Heart right ventricle (tissue), 16 donors: Measurements from ENCODE around the gene PRDM15. TPM values are rescaled to one million over a fixed set of nuclear protein-coding genes. Genes with fewer than 3 reads are reported as not detected.

Experiments used
- ATAC-seq, 8 donors: fragments of 200-7000 bp; cut with Tn5 transposase; one replicate each; pipeline ENCODE4 v1.9.1; 2020; ENCODE audit warnings: mild to moderate bottlenecking in 8 of 8, moderate library complexity in 8 of 8, moderate number of reproducible peaks in 1 of 8
- DNase-seq, 2 donors: peaks; one replicate each; pipeline ENCODE4 v3.0.0-alpha.2; 2020
- H3K27ac ChIP-seq, 10 donors: fragments of 200-600 bp; sonication (generic) in 2 of 10; one replicate each; pipeline versions ENCODE4 v1.5.0 to v1.8.0; 2020 to 2022; ENCODE audit warnings: mild to moderate bottlenecking in 3 of 10
- H3K27me3 ChIP-seq, 7 donors: fragments of 200-600 bp; one replicate each; pipeline ENCODE4 v1.8.0; 2021 to 2022; ENCODE audit warnings: mild to moderate bottlenecking in 2 of 7
- H3K36me3 ChIP-seq, 9 donors: fragments of 200-600 bp; sonication (generic) in 1 of 9; one replicate each; pipeline versions ENCODE4 v1.5.0 to v1.8.0; 2020 to 2022; ENCODE audit warnings: mild to moderate bottlenecking in 2 of 9
- H3K4me1 ChIP-seq, 9 donors: fragments of 200-600 bp; sonication (generic) in 1 of 9; one replicate each; pipeline versions ENCODE4 v1.5.0 to v1.8.0; 2020 to 2022; ENCODE audit warnings: mild to moderate bottlenecking in 4 of 9
- H3K4me3 ChIP-seq, 10 donors: fragments of 200-600 bp; sonication (generic) in 2 of 10; one replicate each; pipeline versions ENCODE4 v1.5.0 to v1.8.0; 2020 to 2022; ENCODE audit warnings: mild to moderate bottlenecking in 7 of 10, moderate library complexity in 2 of 10
- H3K9me3 ChIP-seq, 11 donors: fragments of 200-600 bp in 10 of 11; sonication (generic) in 2 of 11; one replicate each; pipeline versions ENCODE4 v1.5.0 to v1.8.0; 2013 to 2022; ENCODE audit warnings: mild to moderate bottlenecking in 2 of 11, control low read depth in 1 of 11, moderate library complexity in 1 of 11
- CTCF ChIP-seq, 9 donors: fragments of 200-600 bp; sonication (generic) in 2 of 9; IDR thresholded peaks; one replicate each; pipeline versions ENCODE4 v1.5.0 to v1.8.0; 2021 to 2022; ENCODE audit warnings: antibody characterized with exemption in 9 of 9, mild to moderate bottlenecking in 5 of 9, moderate library complexity in 1 of 9
- WGBS, 2 donors: extraction: QIAGEN DNeasy Blood & Tissue Kit; methylation state at CpG; one replicate each; pipeline ENCODE4 v1.1.7; 2013; ENCODE audit warnings: inconsistent platforms in 1 of 2; 5-methylcytosine and 5-hydroxymethylcytosine counted together
- intact Hi-C, 10 donors: fragments of 100-400 bp; cut with DNase I; formaldehyde crosslinking; loops; one replicate each; pipeline versions ENCODE4 v1.11.1 to v1.14.2; 2022
- polyA plus RNA-seq, 2 donors: library from polyadenylated mRNA; stranded (reverse); fragments of 200-250 nt; gene quantifications; one replicate each; pipeline ENCODE4 v1.2.3, GENCODE V29; 2013
- total RNA-seq, 10 donors: library from RNA; stranded (reverse); fragmentation: NEBNext Ultra II Directional in 3 of 10; extraction: Animal tissue kit (Norgen Biotek cat#: 25700) in 3 of 10; gene quantifications; one replicate each; pipeline versions ENCODE4 v1.2.1 to v1.2.4, GENCODE V29; 2021 to 2023
- donor health status: Arrhythmogenic right ventricular cardiomyopathy.
- donor health status: ischemic (EF 13 %, LVEDD 7.1; RV severe dilation, severe dysfunction).
- donor health status: healthy with polysubstance abuse.
- donor health status: DM: no; HTN: yes; CAD: no.
- donor health status: DM: no; HTN: no; CAD: no.
- donor health status: ischemic (EF 25% LVEDD 6.9; RV normal size, moderate dysfunction).
- donor health status: ischemic (EF 25% LVEDD 5.7; RV mildly dilated, moderate dysfunction).
- donor health status: healthy.
- donor health status: DM: yes; HTN: yes; CAD: no.
- donor health status: Ischemic cardiomyopathy.
- donor health status: ischemic (EF 35%, LVEDD 5.7; RV mildly dilated, moderate dysfunction).
- donor health status: nonischemic (EF 11% LVEDD 7.7; RV severe dilation, severe dysfunction).
- donor health status: DM: yes; HTN: yes; CAD: no.
- donor health status: PGD.
- donor health status: ischemic (EF 29% LVEDD 5.4; RV normal size, mild dysfunction).
- donor health status: nonischemic (EF 23%, LVEDD 6.1; RV moderate dilation, normal function).

The PRDM15 gene
- total and polyA plus RNA-seq, 12 donors, result 1.0 to 5.8 (median 3.2) TPM

- Histone ChIP-seq H3K27me3 (peaks cover 32 to 97% (median 90%) of the 10 kb centered on the region in 7 donors), H3K27ac (no peak overlapping the region), H3K9me3 (no peaks in the 10 kb centered on the region), H3K4me3 (no peak overlapping the region), H3K4me1 (peaks cover 6 to 56% (median 27%) of the 10 kb centered on the region in 9 donors), H3K36me3 (no peaks in the 10 kb centered on the region)
- TF ChIP-seq CTCF (IDR thresholded peaks at IDR 0.05), result no peak
- WGBS, 2 donors, result 37 to 38% methylated on average over 21 of the region's 21 CpGs
- intact Hi-C loops, result no loop called here
- no peak for ATAC-seq
- DNase-seq, result no peak
Observed at GRCh38 chr21:41763398-41763931, 115.7 kb downstream of the PRDM15 start.

- DNase-seq, result no peak
- H3K4me1 ChIP-seq, result peaks cover 3 to 49% (median 20%) of the 10 kb centered on the region in 9 donors
- no peak for TF ChIP-seq CTCF (IDR thresholded peaks at IDR 0.05)
- H3K27me3 ChIP-seq, result peaks cover 32 to 90% (median 83%) of the 10 kb centered on the region in 7 donors
- ATAC-seq, result no peak
- H3K36me3 ChIP-seq, result no peaks in the 10 kb centered on the region
- 21 to 30% methylated on average over 16 of the region's 16 CpGs for WGBS, 2 donors
- no peak overlapping the region for H3K4me3 ChIP-seq
- H3K27ac ChIP-seq, result no peak overlapping the region
- intact Hi-C loops, result no loop called here
- H3K9me3 ChIP-seq, result no peaks in the 10 kb centered on the region
Observed at GRCh38 chr21:41762753-41763152, 116.4 kb downstream of the PRDM15 start.

DNA sequence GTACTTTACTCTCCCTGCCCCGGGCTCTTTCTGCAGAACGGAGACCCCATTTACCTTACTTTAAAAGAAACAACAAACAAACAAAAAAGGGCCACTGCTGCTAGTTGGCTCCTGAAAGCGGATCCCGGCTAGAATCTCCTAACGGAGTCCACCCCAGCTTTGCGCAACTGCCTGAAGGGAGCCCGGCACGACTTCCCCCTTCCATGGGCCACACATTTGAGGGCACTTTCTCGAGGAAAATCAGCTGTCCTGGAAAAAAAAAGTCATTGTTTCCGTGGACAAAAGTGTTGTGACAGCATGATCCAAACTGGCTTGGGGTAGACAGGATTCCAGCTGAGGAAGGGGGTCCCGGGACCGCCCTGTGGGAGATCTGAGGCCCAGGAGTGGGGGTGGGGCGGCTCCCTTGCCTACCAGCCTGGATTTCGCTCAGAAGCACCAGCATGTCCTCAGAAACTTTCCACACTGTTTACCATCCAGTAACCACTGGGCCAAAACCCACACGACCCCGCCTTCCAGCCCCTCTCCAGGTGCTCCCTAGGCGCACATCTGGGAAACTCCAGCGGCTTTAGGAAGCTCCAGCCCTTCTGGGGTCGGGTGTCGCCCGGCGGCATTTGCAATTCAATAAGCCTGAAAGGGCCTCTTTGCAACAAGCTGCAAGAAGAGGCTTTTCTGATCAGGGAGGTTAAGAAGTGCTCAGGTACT lies 117.1 kb downstream of the PRDM15 start:
- no peak for TF ChIP-seq CTCF (IDR thresholded peaks at IDR 0.05)
- ATAC-seq, result peak in 5 of 8 donors; percentile 16 to 58 (median 40)
- Histone ChIP-seq H3K27me3 (peaks cover 26 to 83% (median 77%) of the 10 kb centered on the region in 7 donors), H3K27ac (peak overlapping the region in 1 of 10 donors; percentile 71), H3K36me3 (no peaks in the 10 kb centered on the region), H3K9me3 (no peaks in the 10 kb centered on the region), H3K4me3 (peak overlapping the region in 7 of 10 donors; percentile 8 to 47 (median 38)), H3K4me1 (peaks cover 3 to 42% (median 15%) of the 10 kb centered on the region in 9 donors)
- DNase-seq, result peak in 1 of 2 donors; percentile 12
- WGBS, 2 donors, result 14 to 21% methylated on average over 22 of the region's 22 CpGs
- intact Hi-C loops, result no loop called here

DNA sequence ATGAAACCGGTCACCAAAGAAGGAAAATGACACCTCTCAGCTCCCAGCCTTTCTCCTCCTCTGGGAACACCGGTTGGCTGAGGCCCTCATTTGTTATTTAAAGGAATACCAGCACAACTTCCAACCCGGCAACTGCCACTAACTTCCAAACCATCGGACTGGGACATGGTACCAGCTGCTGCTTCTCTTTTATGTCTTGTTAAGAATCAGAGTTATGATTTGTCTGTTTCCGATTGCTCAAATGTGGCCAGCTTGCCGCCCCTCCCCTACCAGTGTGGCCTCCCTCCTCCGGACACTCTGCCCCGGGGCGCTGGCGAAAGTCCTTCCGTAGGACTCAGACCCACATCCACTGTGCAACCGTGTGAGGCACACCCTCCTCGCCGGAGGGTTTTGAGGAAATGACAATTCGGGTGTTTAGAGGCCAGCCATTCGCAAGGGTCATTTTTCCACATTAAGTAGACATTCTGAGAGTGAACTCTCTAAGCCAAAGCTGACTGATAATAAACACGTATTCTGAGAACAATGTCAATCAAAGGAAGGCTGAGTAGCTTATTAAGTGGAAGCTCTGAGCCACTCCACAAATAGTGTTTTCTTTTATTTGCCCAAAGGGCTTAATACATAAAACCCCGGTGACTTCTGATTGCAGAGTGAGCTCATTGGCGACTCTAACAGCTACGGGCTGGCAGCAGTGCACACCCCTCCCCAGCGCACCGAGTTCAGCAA lies 117.8 kb downstream of the PRDM15 start:
- 4 to 7% methylated on average over 22 of the region's 22 CpGs for WGBS, 2 donors
- DNase-seq (peak; percentile 18 to 57), ATAC-seq (peak; percentile 33 to 87 (median 60))
- peak overlapping the region in 7 of 10 donors; percentile 8 to 47 (median 38) for H3K4me3 ChIP-seq
- peak overlapping the region in 1 of 10 donors; percentile 71 for H3K27ac ChIP-seq
- intact Hi-C loops, result no loop called here
- no peaks in the 10 kb centered on the region for H3K9me3 ChIP-seq
- peaks cover 19 to 76% (median 70%) of the 10 kb centered on the region in 7 donors for H3K27me3 ChIP-seq
- peaks cover 2 to 35% (median 11%) of the 10 kb centered on the region in 9 donors for H3K4me1 ChIP-seq
- TF ChIP-seq CTCF (IDR thresholded peaks at IDR 0.05), result no peak
- no peaks in the 10 kb centered on the region for H3K36me3 ChIP-seq
